H1 (cell line): ENCODE data around the gene SLC4A1AP. TPM values are rescaled to one million over a fixed set of nuclear protein-coding genes. Genes with fewer than 3 reads are reported as not detected.

Experiments used
- CTCF ChIA-PET: fragments of 300-600 bp; sonication (Branson Sonifier 250); formaldehyde crosslinking; loops from one replicate; lab custom pipeline; 2021; ENCODE audit not compliant: partially characterized antibody; lab: Charles Lee
- POLR2A ChIA-PET: fragments of 300-600 bp; sonication (Branson Sonifier 250); formaldehyde crosslinking; loops from one replicate; lab custom pipeline; 2021; ENCODE audit warnings: inconsistent platforms; ENCODE audit not compliant: partially characterized antibody; lab: Charles Lee
- DNase-seq, 2 experiments: peaks; one replicate each; pipeline versions ENCODE4 v3.0.0 to v3.0.0-alpha.2; 2010 to 2022; ENCODE audit warnings: low spot score in 2 of 2, low read depth in 1 of 2, mixed read lengths in 1 of 2
- FAIRE-seq: peaks from 2 replicates; lab custom pipeline; 2011; peaks lifted over from hg19 to GRCh38; lab: Jason Lieb, UNC
- H2AFZ ChIP-seq: 2 replicates; pipeline ENCODE4 v1.8.1; 2012; ENCODE audit warnings: low read length, inconsistent platforms
- H2AK5ac ChIP-seq: 2 replicates; pipeline ENCODE4 v1.6.1; 2013; ENCODE audit warnings: low read depth, low read length
- H2BK120ac ChIP-seq: replicated peaks from 2 replicates; pipeline ENCODE3; 2013; ENCODE audit warnings: low read depth, low read length, inconsistent platforms
- H2BK12ac ChIP-seq: 2 replicates; pipeline ENCODE4 v1.6.1; 2013; ENCODE audit warnings: low read depth, low read length
- H2BK15ac ChIP-seq: 2 replicates; pipeline ENCODE4 v1.6.1; 2013; ENCODE audit warnings: low read length
- H2BK20ac ChIP-seq: 2 replicates; pipeline ENCODE4 v1.6.1; 2013; ENCODE audit warnings: low read length
- H2BK5ac ChIP-seq: 2 replicates; pipeline ENCODE4 v1.6.1; 2013; ENCODE audit warnings: low read depth, low read length
- H3K14ac ChIP-seq: 2 replicates; pipeline ENCODE4 v1.6.1; 2013; ENCODE audit warnings: inconsistent platforms; ENCODE audit not compliant: insufficient read length
- H3K18ac ChIP-seq: 2 replicates; pipeline ENCODE4 v1.6.1; 2013; ENCODE audit warnings: low read length; ENCODE audit errors: extremely low read depth
- H3K23ac ChIP-seq: 2 replicates; pipeline ENCODE4 v1.6.1; 2013; ENCODE audit warnings: inconsistent platforms; ENCODE audit not compliant: insufficient read length
- H3K23me2 ChIP-seq: 2 replicates; pipeline ENCODE4 v1.6.1; 2013; ENCODE audit warnings: low read depth, low read length
- H3K27ac ChIP-seq: 2 replicates; pipeline ENCODE4 v1.6.1; 2011; ENCODE audit warnings: low read depth, low read length, inconsistent platforms
- H3K27me3 ChIP-seq, 4 experiments: replicated peaks in 1 of 4; 1 replicate in 1 of 4; 2 replicates in 3 of 4; pipeline versions ENCODE4 v1.6.1 to v1.8.1; 2011 to 2013; ENCODE audit warnings: low read length in 3 of 4, mild to moderate bottlenecking in 3 of 4, inconsistent platforms in 2 of 4, mixed read lengths in 2 of 4, moderate library complexity in 1 of 4; ENCODE audit not compliant: control insufficient read depth in 3 of 4, insufficient read depth in 3 of 4; ENCODE audit errors: extremely low read depth in 1 of 4
- H3K36me3 ChIP-seq, 4 experiments: 2 replicates each; pipeline versions ENCODE4 v1.6.1 to v1.8.1; 2011 to 2013; ENCODE audit warnings: mild to moderate bottlenecking in 4 of 4, low read length in 3 of 4, moderate library complexity in 2 of 4, control low read depth in 1 of 4, inconsistent platforms in 1 of 4; ENCODE audit not compliant: insufficient read depth in 4 of 4, control insufficient read depth in 2 of 4
- H3K4ac ChIP-seq: replicated peaks from 2 replicates; pipeline ENCODE3; 2013; ENCODE audit warnings: low read length, low read depth, mixed read lengths, inconsistent platforms; ENCODE audit not compliant: insufficient read length
- H3K4me1 ChIP-seq, 4 experiments: replicated peaks in 1 of 4; 1 replicate in 1 of 4; 2 replicates in 3 of 4; pipeline versions ENCODE4 v1.6.1 to v1.8.1; 2011 to 2013; ENCODE audit warnings: low read length in 3 of 4, inconsistent platforms in 2 of 4, mixed read lengths in 1 of 4; ENCODE audit not compliant: insufficient read depth in 4 of 4, control insufficient read depth in 3 of 4
- H3K4me2 ChIP-seq, 2 experiments: 2 replicates each; pipeline versions ENCODE4 v1.6.1 to v1.8.1; 2011 to 2013; ENCODE audit warnings: low read depth in 2 of 2, low read length in 2 of 2, control low read depth in 1 of 2, inconsistent platforms in 1 of 2, mild to moderate bottlenecking in 1 of 2; ENCODE audit not compliant: insufficient read depth in 1 of 2
- H3K4me3 ChIP-seq, 4 experiments: fragments of 200-600, 300-600 bp in 1 of 4; sonication (generic), shearing (Covaris generic), sonication (Bioruptor Twin) in 1 of 4; 2 replicates each; pipeline versions ENCODE4 v1.5.1 to v1.8.1; 2011 to 2016; ENCODE audit warnings: low read length in 4 of 4, low read depth in 3 of 4, control low read depth in 2 of 4, inconsistent platforms in 2 of 4, mild to moderate bottlenecking in 2 of 4, mixed read lengths in 1 of 4, moderate library complexity in 1 of 4; ENCODE audit not compliant: insufficient read depth in 2 of 4; ENCODE audit errors: extremely low read depth in 1 of 4
- H3K56ac ChIP-seq: replicated peaks from 2 replicates; pipeline ENCODE3; 2013; ENCODE audit warnings: low read depth, mild to moderate bottlenecking, mixed read lengths, low read length, inconsistent platforms; ENCODE audit not compliant: insufficient read length
- H3K79me1 ChIP-seq: 2 replicates; pipeline ENCODE4 v1.6.1; 2013; ENCODE audit warnings: low read depth, low read length, control low read depth
- H3K79me2 ChIP-seq, 2 experiments: 2 replicates each; pipeline versions ENCODE4 v1.6.1 to v1.8.1; 2012 to 2013; ENCODE audit warnings: low read length in 2 of 2, mild to moderate bottlenecking in 2 of 2, inconsistent platforms in 1 of 2; ENCODE audit not compliant: insufficient read depth in 2 of 2, control insufficient read depth in 1 of 2
- H3K9ac ChIP-seq, 4 experiments: replicated peaks in 1 of 4; 1 replicate in 1 of 4; 2 replicates in 3 of 4; pipeline versions ENCODE4 v1.6.1 to v1.8.1; 2011 to 2013; ENCODE audit warnings: low read depth in 3 of 4, low read length in 3 of 4, control low read depth in 2 of 4, mild to moderate bottlenecking in 2 of 4, moderate library complexity in 2 of 4, inconsistent platforms in 1 of 4; ENCODE audit errors: extremely low read depth in 1 of 4
- H3K9me3 ChIP-seq, 2 experiments: 2 replicates each; pipeline versions ENCODE4 v1.6.1 to v1.8.1; 2012 to 2013; ENCODE audit warnings: mild to moderate bottlenecking in 2 of 2, moderate library complexity in 2 of 2, control low read depth in 1 of 2, inconsistent platforms in 1 of 2, low read depth in 1 of 2, low read length in 1 of 2, mixed read lengths in 1 of 2; ENCODE audit not compliant: insufficient read depth in 2 of 2
- H4K20me1 ChIP-seq, 2 experiments: replicated peaks in 1 of 2; 2 replicates each; pipeline versions ENCODE3 to v1.8.1; 2011 to 2013; ENCODE audit warnings: inconsistent platforms in 2 of 2, low read length in 2 of 2, mild to moderate bottlenecking in 1 of 2; ENCODE audit not compliant: insufficient read depth in 2 of 2, control insufficient read depth in 1 of 2
- H4K5ac ChIP-seq: 2 replicates; pipeline ENCODE4 v1.6.1; 2013; ENCODE audit warnings: low read length, low read depth, mixed read lengths, inconsistent platforms; ENCODE audit not compliant: insufficient read length
- H4K8ac ChIP-seq: 2 replicates; pipeline ENCODE4 v1.8.0; 2013; ENCODE audit warnings: mild to moderate bottlenecking, moderate library complexity, low read length, inconsistent platforms; ENCODE audit not compliant: insufficient read depth; ENCODE audit errors: extremely low read depth
- H4K91ac ChIP-seq: replicated peaks from 2 replicates; pipeline ENCODE3; 2013; ENCODE audit warnings: low read length, mixed read lengths, inconsistent platforms; ENCODE audit not compliant: insufficient read length
- BRCA1 ChIP-seq: IDR thresholded peaks from 2 replicates; pipeline ENCODE4 v1.6.1; 2012; ENCODE audit warnings: low read depth, low read length, improper control_type of control experiment
- KDM5A ChIP-seq: fragments of 200-600 bp; IDR thresholded peaks from 2 replicates; pipeline ENCODE4 v1.7.1; 2012; ENCODE audit warnings: mild to moderate bottlenecking, low read length, inconsistent platforms, mixed read lengths
- SAP30 ChIP-seq: fragments of 300-600 bp; sonication (generic); IDR thresholded peaks from 2 replicates; pipeline ENCODE4 v1.7.1; 2012; ENCODE audit warnings: low read length, moderate library complexity, mild to moderate bottlenecking, inconsistent platforms; ENCODE audit not compliant: insufficient read depth, insufficient replicate concordance
- SP1 ChIP-seq: IDR thresholded peaks from 2 replicates; pipeline ENCODE4 v1.6.1; 2011; ENCODE audit warnings: low read depth, low read length
- SRF ChIP-seq: IDR thresholded peaks from 2 replicates; pipeline ENCODE4 v1.6.1; 2011; ENCODE audit warnings: mild to moderate bottlenecking, low read depth, low read length, moderate library complexity
- WGBS, 2 experiments: shearing (Covaris generic) in 1 of 2; methylation state at CpG; one replicate each; pipeline versions ENCODE4 v1.1.6 to v1.1.7; 2013 to 2015; ENCODE audit warnings: low lambda C conversion rate in 2 of 2, mixed read lengths in 2 of 2, inconsistent platforms in 1 of 2, low coverage in 1 of 2, missing lambda C conversion rate in 1 of 2; ENCODE audit not compliant: insufficient replicate concordance in 2 of 2, insufficient coverage in 1 of 2, insufficient read length in 1 of 2; ENCODE audit errors: extremely low coverage in 1 of 2, missing lambda C conversion rate in 1 of 2; 5-methylcytosine and 5-hydroxymethylcytosine counted together
- polyA plus RNA-seq, 7 experiments: library from polyadenylated mRNA; depleted of rRNA in 3 of 7; stranded (reverse) in 5 of 7; unstranded in 2 of 7; fragments of >200 nt in 5 of 7; fragments of 200-250 nt in 2 of 7; gene quantifications; 1 replicate in 5 of 7; 2 replicates in 1 of 7; 4 replicates in 1 of 7; pipeline versions ENCODE4 v1.2.1 to v1.2.3, GENCODE V29; 2011 to 2013; ENCODE audit warnings: missing spikeins in 2 of 7, mixed read lengths in 2 of 7
- total RNA-seq: library from RNA; stranded (reverse); fragmentation: NEBNext Ultra II Directional; extraction: Animal tissue kit (Norgen Biotek cat#: 25700); gene quantifications from 2 replicates; pipeline ENCODE4 v1.2.1, GENCODE V29; 2021
- TF ChIP-seq, protein P1 (sequence below): IDR thresholded peaks from 2 replicates; pipeline ENCODE4 v1.6.1; 2012; ENCODE audit warnings: low read length, inconsistent platforms
- TF ChIP-seq, protein P2 (sequence below): IDR thresholded peaks from 2 replicates; pipeline ENCODE4 v1.6.1; 2012; ENCODE audit warnings: inconsistent platforms

Gene SLC4A1AP
- total and polyA plus RNA-seq, 2 of the 8 experiments (the other 6 are each of a cell fraction or from before 2014, with no cell fraction given) = 8.1 to 18.4 TPM

DNA sequence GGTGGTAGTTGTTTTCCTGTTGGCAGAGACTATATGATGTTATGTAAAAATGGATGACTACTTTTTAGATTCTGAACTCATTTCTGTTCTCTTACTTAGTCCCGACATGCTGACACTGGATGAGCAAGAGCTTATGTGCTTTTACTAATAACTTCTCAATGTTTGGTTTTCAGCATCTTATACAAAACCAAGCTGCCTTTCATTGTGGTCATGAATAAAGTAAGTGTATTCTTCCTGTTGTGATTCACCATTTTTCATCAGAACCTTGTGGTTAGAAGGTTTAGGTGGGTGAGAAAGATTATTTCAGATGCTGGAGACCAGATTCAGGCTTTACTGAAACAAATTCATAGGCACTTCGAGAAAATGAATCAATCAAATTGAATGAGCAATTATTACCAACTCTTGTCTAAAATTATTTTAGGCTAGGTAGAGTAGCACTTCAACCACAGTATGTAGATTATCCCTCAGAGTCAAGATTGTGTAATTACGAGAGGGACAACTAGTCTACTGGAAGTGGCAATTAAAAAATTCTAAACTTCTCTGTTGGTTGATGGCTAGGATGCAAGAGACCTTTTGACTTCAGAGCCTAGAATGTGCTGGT lies 25.6 kb upstream of the SLC4A1AP start:
- H4K91ac ChIP-seq = no peak overlapping the region
- DNase-seq = no peak
- no peak overlapping the region for H3K4me2 ChIP-seq
- no peak overlapping the region for H4K5ac ChIP-seq
- H4K20me1 ChIP-seq = peaks cover 0 to 2% of the 10 kb centered on the region in 2 experiments
- no peaks in the 10 kb centered on the region for H3K79me1 ChIP-seq
- no peak overlapping the region for H3K18ac ChIP-seq
- CTCF ChIA-PET = no interaction called here
- no peak overlapping the region for H2BK15ac ChIP-seq
- POLR2A ChIA-PET = interaction anchor here (1.0 to 2.2 kb wide), 2 partner anchors 10 to 152 kb away, joined by 3 to 6 read pairs; no protein-coding TSS in a partner anchor
- no peak overlapping the region for H3K9ac ChIP-seq
- no peak overlapping the region for H3K4me3 ChIP-seq
- H2BK120ac ChIP-seq = no peak overlapping the region
- H3K14ac ChIP-seq = no peak overlapping the region
- no peak overlapping the region for H3K4ac ChIP-seq
- H2AK5ac ChIP-seq = no peak overlapping the region
- no peaks in the 10 kb centered on the region for H3K27me3 ChIP-seq
- no peak overlapping the region for H3K23ac ChIP-seq
- no peak overlapping the region for H2BK20ac ChIP-seq
- no peak overlapping the region for H2BK5ac ChIP-seq
- no peaks in the 10 kb centered on the region for H3K23me2 ChIP-seq
- H3K9me3 ChIP-seq = no peaks in the 10 kb centered on the region
- H2AFZ ChIP-seq = no peak overlapping the region
- no peaks in the 10 kb centered on the region for H3K4me1 ChIP-seq
- H2BK12ac ChIP-seq = no peak overlapping the region
- WGBS, 2 experiments = 88% methylated on average over 3 of the region's 3 CpGs; no CpG with 5 or more reads in 1 of the 2 experiments
- no peak overlapping the region for H3K27ac ChIP-seq
- FAIRE-seq = no peak
- H3K79me2 ChIP-seq = no peaks in the 10 kb centered on the region
- no peak overlapping the region for H3K56ac ChIP-seq
- peaks cover 19 to 62% (median 54%) of the 10 kb centered on the region in 4 experiments for H3K36me3 ChIP-seq
- no peak overlapping the region for H4K8ac ChIP-seq
- TF ChIP-seq SRF (no peak), KDM5A (no peak), BRCA1 (no peak), SAP30 (no peak), SP1 (no peak)
- TF ChIP-seq, protein P1, sequence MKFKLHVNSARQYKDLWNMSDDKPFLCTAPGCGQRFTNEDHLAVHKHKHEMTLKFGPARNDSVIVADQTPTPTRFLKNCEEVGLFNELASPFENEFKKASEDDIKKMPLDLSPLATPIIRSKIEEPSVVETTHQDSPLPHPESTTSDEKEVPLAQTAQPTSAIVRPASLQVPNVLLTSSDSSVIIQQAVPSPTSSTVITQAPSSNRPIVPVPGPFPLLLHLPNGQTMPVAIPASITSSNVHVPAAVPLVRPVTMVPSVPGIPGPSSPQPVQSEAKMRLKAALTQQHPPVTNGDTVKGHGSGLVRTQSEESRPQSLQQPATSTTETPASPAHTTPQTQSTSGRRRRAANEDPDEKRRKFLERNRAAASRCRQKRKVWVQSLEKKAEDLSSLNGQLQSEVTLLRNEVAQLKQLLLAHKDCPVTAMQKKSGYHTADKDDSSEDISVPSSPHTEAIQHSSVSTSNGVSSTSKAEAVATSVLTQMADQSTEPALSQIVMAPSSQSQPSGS = no peak
- TF ChIP-seq, protein P2, sequence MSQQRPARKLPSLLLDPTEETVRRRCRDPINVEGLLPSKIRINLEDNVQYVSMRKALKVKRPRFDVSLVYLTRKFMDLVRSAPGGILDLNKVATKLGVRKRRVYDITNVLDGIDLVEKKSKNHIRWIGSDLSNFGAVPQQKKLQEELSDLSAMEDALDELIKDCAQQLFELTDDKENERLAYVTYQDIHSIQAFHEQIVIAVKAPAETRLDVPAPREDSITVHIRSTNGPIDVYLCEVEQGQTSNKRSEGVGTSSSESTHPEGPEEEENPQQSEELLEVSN = no peak
